ENCODE measurements around the gene QDPR. TPM values are rescaled to one million over a fixed set of nuclear protein-coding genes. Genes with fewer than 3 reads are reported as not detected.

The QDPR gene
- polyA plus RNA-seq, 1 of the 3 experiments (the other 2 are of a cell fraction) = 83.1 TPM

GRCh38 chr4:17546222-17546621, 34.3 kb upstream of the QDPR start:
- H2AFZ ChIP-seq (ENCODE audit: low read depth) = no peak overlapping the region
- no peaks in the 10 kb centered on the region for H3K79me2 ChIP-seq (ENCODE audit: insufficient read depth)
- H3K36me3 ChIP-seq (replicated peaks in 1 of 2; ENCODE audit: control insufficient read depth in 1 of 2, insufficient read depth in 2 of 2, low read length in 1 of 2) = no peaks in the 10 kb centered on the region
- TF ChIP-seq TCF12 (IDR thresholded peaks at IDR 0.05) (no peak), SIN3A (IDR thresholded peaks at IDR 0.05; ENCODE audit: borderline replicate concordance, low read depth, low read length) (no peak), FOXM1 (IDR thresholded peaks at IDR 0.05; ENCODE audit: low read depth) (no peak), RCOR1 (IDR thresholded peaks at IDR 0.05; ENCODE audit: low read length) (no peak), RXRA (IDR thresholded peaks at IDR 0.05; ENCODE audit: borderline replicate concordance, low read depth) (no peak), TEAD4 (IDR thresholded peaks at IDR 0.05; ENCODE audit: borderline replicate concordance, insufficient read depth) (no peak), EZH2phosphoT487 (IDR thresholded peaks at IDR 0.05; ENCODE audit: borderline replicate concordance, low read depth) (no peak), USF1 (IDR thresholded peaks at IDR 0.05; ENCODE audit: borderline replicate concordance, low read depth) (no peak), NFIC (IDR thresholded peaks at IDR 0.05; ENCODE audit: borderline replicate concordance) (no peak), TAF1 (IDR thresholded peaks at IDR 0.05; ENCODE audit: borderline replicate concordance, low read depth, low read length) (no peak), NRF1 (IDR thresholded peaks at IDR 0.05; ENCODE audit: low read depth, low read length) (no peak), MXI1 (IDR thresholded peaks at IDR 0.05; ENCODE audit: low read depth, low read length) (no peak), GATA2 (CRISPR knock-in tag; IDR thresholded peaks at IDR 0.05) (no peak), ELF1 (IDR thresholded peaks at IDR 0.05) (no peak), CHD2 (IDR thresholded peaks at IDR 0.05; ENCODE audit: low read length, partially characterized antibody) (no peak), CTCF (IDR thresholded peaks at IDR 0.05) (no peak), JUND (IDR thresholded peaks at IDR 0.05) (no peak), FOSL2 (IDR thresholded peaks at IDR 0.05; ENCODE audit: borderline replicate concordance, low read depth) (no peak), PBX3 (IDR thresholded peaks at IDR 0.05) (no peak), MAX (IDR thresholded peaks at IDR 0.05; ENCODE audit: low read depth) (no peak)
- no peaks in the 10 kb centered on the region for H4K20me1 ChIP-seq (ENCODE audit: insufficient read depth)
- H3F3A ChIP-seq (replicated peaks; ENCODE audit: insufficient read depth) = no peaks in the 10 kb centered on the region
- no peak overlapping the region for H3K4me2 ChIP-seq
- H3K4me1 ChIP-seq (ENCODE audit: control insufficient read depth in 1 of 2, insufficient read depth in 2 of 2, low read depth in 1 of 2, low read length in 1 of 2) = peaks cover 0 to 3% of the 10 kb centered on the region in 2 experiments; a peak in 1 of 4 replicates
- H3K4me3 ChIP-seq (ENCODE audit: low read depth in 2 of 2, low read length in 1 of 2) = no peak overlapping the region
- POLR2A ChIA-PET = no interaction called here
- no peak for DNase-seq
- no peaks in the 10 kb centered on the region for H3K9me3 ChIP-seq
- no peaks in the 10 kb centered on the region; the same call in 1 of the 2 replicates for H3K27me3 ChIP-seq (ENCODE audit: insufficient read depth)
- no peaks in the 10 kb centered on the region for H3K9me2 ChIP-seq
- CTCF ChIA-PET = interaction anchor here (0.9 to 4.8 kb wide), 5 partner anchors 29 to 1047 kb away, joined by 3 to 44 read pairs (median 3); partner anchors contain the start of genes DCAF16 and NCAPG
- H3K27ac ChIP-seq (ENCODE audit: low read depth in 2 of 2, low read length in 1 of 2) = no peak overlapping the region
- no peak overlapping the region for H3K9ac ChIP-seq
- WGBS (ENCODE audit: low lambda C conversion rate) = 81% methylated on average over 10 of the region's 10 CpGs
